ENCODE data around the gene ZNF335. TPM values are rescaled to one million over a fixed set of nuclear protein-coding genes. Genes with fewer than 3 reads are reported as not detected.

The ZNF335 gene
- total and polyA plus RNA-seq, 12 donors: 4.9 to 13.1 (median 7.3) TPM

DNA sequence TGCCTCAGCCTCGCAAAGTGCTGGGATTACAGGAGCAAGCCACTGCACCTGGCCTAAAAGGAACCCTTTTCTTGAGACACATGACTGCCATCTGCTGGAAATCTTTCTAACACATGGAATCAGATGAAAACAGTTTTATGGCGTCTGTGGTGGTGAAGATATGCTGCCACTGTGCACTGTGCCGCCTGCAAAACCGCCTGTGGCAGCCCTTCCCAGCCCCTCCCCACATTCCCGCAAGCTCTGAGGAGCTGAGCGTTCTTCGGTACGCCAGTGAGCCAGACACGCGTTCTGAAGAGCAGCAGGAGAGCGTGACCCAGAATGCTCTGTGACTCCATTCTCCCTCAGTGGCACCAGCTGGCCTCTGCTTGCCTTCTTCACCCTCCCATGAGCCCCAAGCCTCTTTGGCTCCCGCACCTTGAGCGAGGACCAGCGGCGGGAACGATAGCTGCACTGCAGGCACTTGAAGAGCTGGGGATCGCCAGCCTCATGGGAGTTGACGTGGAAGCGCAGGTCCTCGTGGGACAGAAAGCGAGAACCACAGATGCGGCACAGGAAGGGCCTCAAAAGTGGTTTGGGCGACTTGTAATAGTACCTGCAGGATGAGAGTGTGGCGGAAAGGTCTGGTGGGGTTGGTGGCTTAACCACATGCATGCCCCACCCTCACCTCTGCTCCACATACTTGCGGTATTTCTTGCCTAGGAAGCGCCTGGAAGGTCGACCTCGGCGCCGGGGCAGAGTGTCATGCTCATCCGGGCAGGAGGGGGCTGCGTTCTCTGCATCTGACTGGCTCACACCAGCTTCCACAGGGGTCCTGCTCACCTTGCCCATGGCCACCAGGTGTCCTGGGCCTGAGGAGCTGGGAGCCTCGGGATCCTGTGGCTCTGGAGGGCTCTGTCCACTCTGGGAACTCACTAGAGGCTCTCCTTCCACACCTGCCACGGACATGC, 8.7 kb downstream of the ZNF335 start:
- Histone ChIP-seq H3K27ac (no peak overlapping the region), H3K9me3 (peaks cover 0 to 6% (median 0%) of the 10 kb centered on the region in 11 donors), H3K4me1 (peaks cover 0 to under 1% (median 0%) of the 10 kb centered on the region in 9 donors), H3K4me3 (no peak overlapping the region), H3K27me3 (no peaks in the 10 kb centered on the region), H3K36me3 (peaks cover 9 to 100% (median 91%) of the 10 kb centered on the region in 9 donors)
- no peak for DNase-seq
- 87% methylated on average over 34 of the region's 34 CpGs for WGBS, 2 donors
- intact Hi-C loops (cut with DNase I): loop anchor here in 7 of 10 donors (5.0 to 10.0 kb wide), 6 partner anchors 69 to 159 kb away; partner anchors contain the start of genes TNNC2 (in 4 of the 7), CTSA (in 1 of the 7), NEURL2 (in 1 of the 7) and SNX21 (in 1 of the 7)
- TF ChIP-seq, protein P1, sequence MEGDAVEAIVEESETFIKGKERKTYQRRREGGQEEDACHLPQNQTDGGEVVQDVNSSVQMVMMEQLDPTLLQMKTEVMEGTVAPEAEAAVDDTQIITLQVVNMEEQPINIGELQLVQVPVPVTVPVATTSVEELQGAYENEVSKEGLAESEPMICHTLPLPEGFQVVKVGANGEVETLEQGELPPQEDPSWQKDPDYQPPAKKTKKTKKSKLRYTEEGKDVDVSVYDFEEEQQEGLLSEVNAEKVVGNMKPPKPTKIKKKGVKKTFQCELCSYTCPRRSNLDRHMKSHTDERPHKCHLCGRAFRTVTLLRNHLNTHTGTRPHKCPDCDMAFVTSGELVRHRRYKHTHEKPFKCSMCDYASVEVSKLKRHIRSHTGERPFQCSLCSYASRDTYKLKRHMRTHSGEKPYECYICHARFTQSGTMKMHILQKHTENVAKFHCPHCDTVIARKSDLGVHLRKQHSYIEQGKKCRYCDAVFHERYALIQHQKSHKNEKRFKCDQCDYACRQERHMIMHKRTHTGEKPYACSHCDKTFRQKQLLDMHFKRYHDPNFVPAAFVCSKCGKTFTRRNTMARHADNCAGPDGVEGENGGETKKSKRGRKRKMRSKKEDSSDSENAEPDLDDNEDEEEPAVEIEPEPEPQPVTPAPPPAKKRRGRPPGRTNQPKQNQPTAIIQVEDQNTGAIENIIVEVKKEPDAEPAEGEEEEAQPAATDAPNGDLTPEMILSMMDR (IDR thresholded peaks at IDR 0.05): peak in 7 of 9 donors; percentile 21 to 54 (median 40)
- peak in 3 of 8 donors; percentile 6 to 20 (median 13) for ATAC-seq

DNA sequence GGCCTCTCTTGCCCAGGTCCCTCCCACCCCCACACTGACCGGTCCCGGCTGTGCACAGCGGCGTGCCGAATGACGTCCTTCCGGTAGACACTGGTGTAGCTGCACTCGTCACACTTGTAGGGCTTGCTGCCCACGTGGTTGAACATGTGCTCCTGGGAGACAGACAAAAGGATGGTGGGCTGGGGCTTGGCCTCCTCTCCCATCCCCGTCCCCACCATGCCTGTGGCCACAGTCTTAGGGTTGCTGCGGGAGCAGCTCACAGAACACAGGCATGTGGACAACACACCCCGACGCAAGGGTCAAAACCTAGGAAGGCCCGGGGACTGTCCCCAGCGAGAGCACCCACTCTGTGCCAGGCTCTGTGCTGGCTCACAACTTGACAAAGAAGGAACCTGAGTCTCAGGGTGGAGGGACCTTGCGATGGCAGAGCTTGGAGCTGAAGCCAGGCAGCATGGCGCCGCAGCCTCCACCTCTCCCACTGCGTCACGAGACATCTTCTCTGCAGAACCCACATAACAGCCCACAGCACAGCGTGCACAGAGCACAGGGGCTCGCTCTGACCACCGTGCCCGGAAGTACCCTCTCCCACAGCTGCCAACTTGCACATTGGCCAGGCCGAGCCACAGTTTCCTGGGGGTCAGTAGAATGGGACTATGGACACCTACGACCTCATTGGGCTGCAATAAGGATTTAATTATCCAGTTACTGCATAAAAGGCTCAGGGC, 9.8 kb downstream of the ZNF335 start:
- TF ChIP-seq, protein P1 (IDR thresholded peaks at IDR 0.05): no peak
- Histone ChIP-seq H3K4me1 (no peaks in the 10 kb centered on the region), H3K4me3 (no peak overlapping the region), H3K36me3 (peaks cover 1 to 100% (median 92%) of the 10 kb centered on the region in 9 donors), H3K27ac (no peak overlapping the region), H3K27me3 (no peaks in the 10 kb centered on the region), H3K9me3 (peaks cover 0 to 6% (median 0%) of the 10 kb centered on the region in 11 donors)
- 92 to 94% methylated on average over 26 of the region's 26 CpGs for WGBS, 2 donors
- intact Hi-C loops (cut with DNase I): loop anchor here in 7 of 10 donors (5.0 to 10.0 kb wide), 6 partner anchors 67 to 157 kb away; partner anchors contain the start of genes TNNC2 (in 4 of the 7), CTSA (in 1 of the 7), NEURL2 (in 1 of the 7) and SNX21 (in 1 of the 7)
- ATAC-seq (no peak), DNase-seq (no peak)

DNA sequence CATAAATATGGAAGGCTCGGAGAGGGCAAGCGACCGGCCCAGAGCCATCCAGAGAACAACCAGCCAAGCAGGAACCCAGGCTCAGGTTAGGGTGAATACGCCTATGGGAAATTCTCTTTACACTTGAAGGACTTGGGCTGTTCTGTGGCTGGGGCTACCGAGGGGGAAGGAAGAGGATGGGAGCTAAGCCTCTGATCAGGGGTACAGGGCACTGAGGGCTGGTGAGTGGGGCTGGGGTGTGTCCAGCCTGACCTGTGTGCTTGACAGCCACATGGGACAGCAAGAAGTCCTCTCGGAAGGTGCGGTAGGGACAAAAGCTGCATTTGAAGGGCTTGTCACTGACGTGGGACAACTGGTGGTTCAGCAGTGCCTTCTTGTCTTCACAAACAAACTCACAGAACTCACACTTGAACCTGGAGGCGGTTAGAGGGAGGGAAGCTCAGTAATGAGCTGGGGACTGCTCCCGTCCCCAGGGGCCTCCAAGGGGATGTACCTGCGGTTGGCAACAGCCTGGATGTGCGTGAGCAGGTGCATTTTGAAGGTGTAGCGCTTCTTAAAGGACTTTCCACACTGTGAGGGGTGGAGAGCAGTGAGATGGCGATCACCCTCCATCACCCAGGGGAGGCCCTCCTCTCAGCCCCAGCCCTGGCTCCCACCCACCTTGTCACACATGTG, 11.9 kb downstream of the ZNF335 start:
- TF ChIP-seq, protein P1 (IDR thresholded peaks at IDR 0.05): no peak
- ATAC-seq (peak in 1 of 8 donors; percentile 14), DNase-seq (no peak)
- H3K27me3 ChIP-seq: no peaks in the 10 kb centered on the region
- whole genome bisulfite sequencing, 2 donors: 96 to 97% methylated on average over 14 of the region's 14 CpGs
- no peak overlapping the region for H3K4me3 ChIP-seq
- peaks cover 0 to 6% (median 0%) of the 10 kb centered on the region in 11 donors for H3K9me3 ChIP-seq
- intact Hi-C loops (cut with DNase I): loop anchor here in 7 of 10 donors (5.0 to 10.0 kb wide), 6 partner anchors 65 to 155 kb away; partner anchors contain the start of genes TNNC2 (in 4 of the 7), CTSA (in 1 of the 7), NEURL2 (in 1 of the 7) and SNX21 (in 1 of the 7)
- no peak overlapping the region for H3K27ac ChIP-seq
- no peaks in the 10 kb centered on the region for H3K4me1 ChIP-seq
- peaks cover 0 to 100% (median 85%) of the 10 kb centered on the region in 9 donors for H3K36me3 ChIP-seq

All from heart right ventricle (tissue), 16 donors.